Right atrium auricular region (tissue), 2 donors: ENCODE measurements around the gene REM2. TPM values are rescaled to one million over a fixed set of nuclear protein-coding genes. Genes with fewer than 3 reads are reported as not detected.
"Not testable (repeated sequence)": the region's sequence is repeated elsewhere in the genome, so short reads cannot be mapped to it uniquely, and the experiment has no call there.

Experiments used
- DNase-seq: peaks from one replicate; pipeline ENCODE4 v3.0.0-alpha.2; 2019; ENCODE audit warnings: low spot score
- H3K27ac ChIP-seq, 2 donors: fragments of 200-600 bp; sonication (generic); 1 replicate in 1 of 2; 2 replicates in 1 of 2; pipeline ENCODE4 v1.5.1; 2016 to 2019
- H3K27me3 ChIP-seq, 2 donors: fragments of 200-600 bp; sonication (generic); one replicate each; pipeline versions ENCODE4 v1.5.1 to v1.6.0; 2017 to 2019
- H3K36me3 ChIP-seq: fragments of 200-600 bp; sonication (generic); one replicate; pipeline ENCODE4 v1.5.1; 2016
- H3K4me1 ChIP-seq, 2 donors: fragments of 200-600 bp; sonication (generic); one replicate each; pipeline versions ENCODE4 v1.5.1 to v1.6.0; 2017 to 2019
- H3K4me3 ChIP-seq, 2 donors: fragments of 200-600 bp; sonication (generic); 1 replicate in 1 of 2; 2 replicates in 1 of 2; pipeline ENCODE4 v1.5.1; 2017 to 2019; ENCODE audit warnings: mild to moderate bottlenecking in 1 of 2, moderate library complexity in 1 of 2
- H3K9me3 ChIP-seq, 2 donors: fragments of 200-600 bp; sonication (generic); one replicate each; pipeline ENCODE4 v1.5.1; 2019
- total RNA-seq, 2 donors: library from RNA; depleted of rRNA; stranded (reverse); fragments of >200 nt; gene quantifications; one replicate each; pipeline ENCODE4 v1.1.0, GENCODE V29; 2016
- TF ChIP-seq, protein P1 (sequence below), 2 donors: fragments of 200-600 bp; sonication (generic); IDR thresholded peaks; one replicate each; pipeline ENCODE4 v1.5.1; 2019; ENCODE audit warnings: antibody characterized with exemption in 2 of 2

Gene REM2
- total RNA-seq, 2 donors from 2014 or later = not detected

DNA sequence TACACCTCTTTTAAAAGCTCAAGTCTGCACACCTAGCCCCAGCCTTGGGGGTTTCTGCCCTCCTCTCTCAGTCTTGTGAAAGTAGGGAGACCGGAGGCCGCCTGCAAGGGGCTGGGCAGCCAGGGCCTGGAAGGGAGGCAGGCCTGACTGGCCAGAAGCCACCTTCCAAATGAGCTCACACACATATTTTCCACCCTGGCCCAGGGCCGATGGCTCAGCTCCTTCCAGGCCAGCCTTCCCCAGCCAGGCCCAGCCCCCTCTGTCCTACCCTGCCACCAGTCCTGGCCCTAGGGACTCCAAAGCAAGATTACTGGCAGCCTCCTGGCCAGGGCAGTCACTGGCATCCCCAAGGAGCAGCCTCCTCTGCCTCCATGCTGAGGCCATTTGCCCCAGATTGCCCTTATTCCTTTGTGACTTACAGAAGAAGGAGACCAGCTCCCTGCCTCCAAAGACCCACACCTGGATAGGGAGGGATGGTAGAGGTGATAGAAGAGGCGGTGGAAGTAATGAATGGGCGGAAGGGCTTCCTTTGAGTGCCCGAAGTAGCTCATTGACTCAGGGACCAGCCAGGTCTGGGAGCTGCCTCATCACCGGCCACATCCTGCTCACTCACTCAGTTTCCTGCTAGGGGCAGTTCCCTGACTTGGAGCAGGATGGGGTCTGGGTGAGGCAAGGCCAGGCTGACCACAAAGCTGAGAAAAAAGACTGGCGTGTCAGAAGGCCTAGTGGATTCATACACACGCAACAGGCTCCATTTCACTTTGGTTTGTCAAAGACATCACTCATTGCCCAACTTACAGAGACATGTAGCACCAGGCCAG is 31.9 kb upstream of the REM2 start:
- Histone ChIP-seq H3K36me3 (peaks cover 9% of the 10 kb centered on the region), H3K27ac (peak overlapping the region; percentile 81 to 84), H3K27me3 (no peaks in the 10 kb centered on the region), H3K4me3 (no peak overlapping the region), H3K9me3 (no peaks in the 10 kb centered on the region), H3K4me1 (peaks cover 0 to 69% of the 10 kb centered on the region in 2 donors)
- peak; percentile 93 for DNase-seq
- TF ChIP-seq, protein P1, sequence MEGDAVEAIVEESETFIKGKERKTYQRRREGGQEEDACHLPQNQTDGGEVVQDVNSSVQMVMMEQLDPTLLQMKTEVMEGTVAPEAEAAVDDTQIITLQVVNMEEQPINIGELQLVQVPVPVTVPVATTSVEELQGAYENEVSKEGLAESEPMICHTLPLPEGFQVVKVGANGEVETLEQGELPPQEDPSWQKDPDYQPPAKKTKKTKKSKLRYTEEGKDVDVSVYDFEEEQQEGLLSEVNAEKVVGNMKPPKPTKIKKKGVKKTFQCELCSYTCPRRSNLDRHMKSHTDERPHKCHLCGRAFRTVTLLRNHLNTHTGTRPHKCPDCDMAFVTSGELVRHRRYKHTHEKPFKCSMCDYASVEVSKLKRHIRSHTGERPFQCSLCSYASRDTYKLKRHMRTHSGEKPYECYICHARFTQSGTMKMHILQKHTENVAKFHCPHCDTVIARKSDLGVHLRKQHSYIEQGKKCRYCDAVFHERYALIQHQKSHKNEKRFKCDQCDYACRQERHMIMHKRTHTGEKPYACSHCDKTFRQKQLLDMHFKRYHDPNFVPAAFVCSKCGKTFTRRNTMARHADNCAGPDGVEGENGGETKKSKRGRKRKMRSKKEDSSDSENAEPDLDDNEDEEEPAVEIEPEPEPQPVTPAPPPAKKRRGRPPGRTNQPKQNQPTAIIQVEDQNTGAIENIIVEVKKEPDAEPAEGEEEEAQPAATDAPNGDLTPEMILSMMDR (IDR thresholded peaks at IDR 0.05) = no peak

- H3K4me3 ChIP-seq, DNase-seq, H3K27me3 ChIP-seq, H3K36me3 ChIP-seq, H3K9me3 ChIP-seq: not testable (repeated sequence)
- Histone ChIP-seq H3K27ac (peak overlapping the region in 1 of 2 donors; percentile 81), H3K4me1 (peaks cover 0 to 58% of the 10 kb centered on the region in 2 donors)
Measured at GRCh38 chr14:22852178-22852577, 30.8 kb upstream of the REM2 start.

GRCh38 chr14:22852599-22852939 is 30.5 kb upstream of the REM2 start:
- H3K36me3 ChIP-seq = no peaks in the 10 kb centered on the region
- H3K4me1 ChIP-seq = peaks cover 0 to 55% of the 10 kb centered on the region in 2 donors
- peak overlapping the region in 1 of 2 donors; percentile 34 for H3K27ac ChIP-seq
- TF ChIP-seq, protein P1 (IDR thresholded peaks at IDR 0.05) = no peak
- no peaks in the 10 kb centered on the region for H3K27me3 ChIP-seq
- H3K4me3 ChIP-seq = no peak overlapping the region
- no peak for DNase-seq
- H3K9me3 ChIP-seq = no peaks in the 10 kb centered on the region

GRCh38 chr14:22852940-22853767 is 29.9 kb upstream of the REM2 start:
- H3K4me3 ChIP-seq = peak overlapping the region; percentile 35 to 46
- peaks cover 0 to 49% of the 10 kb centered on the region in 2 donors for H3K4me1 ChIP-seq
- DNase-seq = peak; percentile 94
- TF ChIP-seq, protein P1 (IDR thresholded peaks at IDR 0.05) = peak; percentile 90 to 93
- no peaks in the 10 kb centered on the region for H3K27me3 ChIP-seq
- peak overlapping the region; percentile 12 to 34 for H3K27ac ChIP-seq
- H3K9me3 ChIP-seq = no peaks in the 10 kb centered on the region
- no peaks in the 10 kb centered on the region for H3K36me3 ChIP-seq

DNA sequence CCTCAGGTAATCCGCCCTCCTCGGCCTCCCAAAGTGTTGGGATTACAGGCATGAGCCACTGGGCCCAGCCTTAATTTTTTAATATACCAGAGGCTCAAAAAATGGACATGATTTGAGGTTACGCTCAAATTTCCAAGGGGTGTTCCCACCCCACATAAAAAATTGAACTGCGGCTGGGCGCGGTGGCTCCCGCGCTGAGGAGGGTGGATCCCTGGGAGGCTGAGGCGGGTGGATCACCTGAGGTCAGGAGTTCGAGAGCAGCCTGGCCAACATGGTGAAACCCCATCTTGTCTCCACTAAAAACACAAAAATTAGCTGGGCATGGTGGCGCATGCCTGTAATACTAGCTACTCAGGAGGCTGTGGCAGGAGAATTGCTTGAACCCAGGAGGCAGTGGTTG is 28.7 kb upstream of the REM2 start:
- not testable (repeated sequence) for H3K27ac ChIP-seq, H3K4me3 ChIP-seq, H3K36me3 ChIP-seq, H3K9me3 ChIP-seq, DNase-seq, H3K27me3 ChIP-seq
- H3K4me1 ChIP-seq = peaks cover 0 to 37% of the 10 kb centered on the region in 2 donors

DNA sequence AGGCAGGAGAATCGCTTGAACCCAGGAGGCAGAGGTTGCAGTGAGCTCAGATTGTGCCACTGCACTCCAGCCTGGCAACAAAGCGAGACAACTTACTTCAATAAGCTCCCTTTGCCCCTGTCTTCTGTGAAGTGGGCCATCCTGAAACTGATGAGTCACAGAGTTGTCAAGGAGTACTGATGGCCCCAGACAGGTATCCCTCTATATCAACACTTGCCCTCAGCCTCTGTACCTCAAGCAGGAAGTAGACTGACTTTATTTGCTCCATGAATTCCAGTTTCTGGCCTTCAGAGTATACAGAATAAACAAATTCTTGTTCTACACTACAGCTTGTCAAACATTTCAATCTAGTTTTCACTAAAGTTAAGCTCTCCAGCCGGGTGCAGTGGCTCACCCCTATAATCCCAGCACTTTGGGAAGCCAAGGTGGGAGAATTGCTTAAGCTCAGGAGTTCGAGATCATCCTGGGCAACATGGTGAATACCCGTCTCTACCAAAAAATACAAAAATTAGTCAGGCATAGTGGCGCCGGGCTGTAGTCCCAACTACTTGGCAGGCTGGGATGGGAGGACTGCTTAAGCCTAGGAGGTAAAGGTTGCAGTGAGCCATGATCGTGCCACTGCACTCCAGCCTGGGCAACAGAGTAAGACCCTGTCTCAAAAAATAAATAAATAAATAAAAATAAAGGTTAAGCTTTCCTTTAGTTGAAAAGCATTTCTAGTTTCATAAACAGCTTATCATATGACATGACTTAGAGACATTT is 27.9 kb upstream of the REM2 start:
- no peak overlapping the region for H3K4me3 ChIP-seq
- TF ChIP-seq, protein P1 (IDR thresholded peaks at IDR 0.05) = no peak
- no peak overlapping the region for H3K27ac ChIP-seq
- peaks cover 0 to 29% of the 10 kb centered on the region in 2 donors for H3K4me1 ChIP-seq
- no peaks in the 10 kb centered on the region for H3K9me3 ChIP-seq
- H3K27me3 ChIP-seq = no peaks in the 10 kb centered on the region
- H3K36me3 ChIP-seq = no peaks in the 10 kb centered on the region
- no peak for DNase-seq
